SH-SY5Y (cell line): ENCODE measurements around the gene GCK.

Experiments used
- GATA2 ChIP-seq: IDR thresholded peaks from 2 replicates; pipeline ENCODE4 v1.6.1; 2011; ENCODE audit warnings: mild to moderate bottlenecking, low read depth, low read length
- GATA3 ChIP-seq: IDR thresholded peaks from 2 replicates; pipeline ENCODE4 v1.6.1; 2011; ENCODE audit warnings: low read depth, mild to moderate bottlenecking, low read length, moderate library complexity

DNA sequence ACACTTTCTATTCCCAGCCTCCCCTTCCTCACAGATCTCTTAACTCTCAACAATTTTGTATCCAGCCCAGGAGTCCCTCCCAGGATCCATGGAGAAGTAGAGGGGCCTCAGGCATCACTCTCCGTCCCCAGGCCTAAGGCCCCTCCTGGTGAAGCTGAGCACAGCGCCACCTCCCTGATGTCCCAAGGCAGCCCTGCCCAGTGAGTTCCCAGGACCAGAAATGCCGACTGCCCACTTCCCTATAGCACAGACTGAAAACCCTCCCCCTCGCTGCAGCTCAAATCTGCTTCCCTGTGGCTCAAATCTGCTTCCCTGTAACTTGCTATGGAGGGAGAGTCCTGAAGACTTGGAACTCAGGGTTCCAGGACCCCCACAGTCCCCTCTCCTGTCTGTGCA is 47.1 kb upstream of the GCK start:
- TF ChIP-seq GATA3 (no peak), GATA2 (no peak)
